Activated CD8-positive, alpha-beta memory T cell treated with anti-CD3 and anti-CD28 coated beads, Interleukin-2, amount 50 U/mL, for 24 hours (primary cell): Measurements from ENCODE around the gene FAR2.
"Not testable (repeated sequence)": the region's sequence is repeated elsewhere in the genome, so short reads cannot be mapped to it uniquely, and the experiment has no call there.

Source experiments
- DNase-seq: peaks from one replicate; pipeline ENCODE4 v3.0.0-alpha.2; 2020; ENCODE audit errors: extremely low read depth

FAR2 gene

GRCh38 chr12:29234552-29234951 lies 85.5 kb downstream of the FAR2 start:
- no peak for DNase-seq

- no peak for DNase-seq
Observed at GRCh38 chr12:29234965-29235626, 86.0 kb downstream of the FAR2 start.

DNA sequence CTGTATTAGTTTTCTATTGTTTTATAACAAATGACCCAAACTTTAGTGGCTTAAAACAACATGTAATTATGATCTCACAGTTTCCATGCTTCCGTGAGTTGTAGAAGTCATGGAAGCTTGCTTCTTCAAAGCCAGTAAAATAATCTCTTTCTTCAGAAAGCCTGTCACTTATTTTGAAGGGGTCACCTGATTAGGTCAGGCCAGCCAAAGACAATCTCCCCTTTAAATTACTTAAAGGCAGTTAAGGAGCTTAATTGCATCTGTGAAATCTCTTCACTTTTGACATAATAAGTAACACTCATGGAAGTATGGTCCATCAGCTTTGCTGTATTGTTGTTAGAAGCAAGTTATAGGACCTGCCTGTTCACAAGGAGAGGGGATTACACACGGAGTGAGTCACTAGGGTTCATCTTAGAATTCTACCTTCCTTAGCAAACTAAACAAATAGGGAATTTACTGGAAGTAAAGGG lies 89.8 kb downstream of the FAR2 start:
- DNase-seq = no peak

- no peak for DNase-seq
Observed at GRCh38 chr12:29239336-29239735, 90.3 kb downstream of the FAR2 start.

DNA sequence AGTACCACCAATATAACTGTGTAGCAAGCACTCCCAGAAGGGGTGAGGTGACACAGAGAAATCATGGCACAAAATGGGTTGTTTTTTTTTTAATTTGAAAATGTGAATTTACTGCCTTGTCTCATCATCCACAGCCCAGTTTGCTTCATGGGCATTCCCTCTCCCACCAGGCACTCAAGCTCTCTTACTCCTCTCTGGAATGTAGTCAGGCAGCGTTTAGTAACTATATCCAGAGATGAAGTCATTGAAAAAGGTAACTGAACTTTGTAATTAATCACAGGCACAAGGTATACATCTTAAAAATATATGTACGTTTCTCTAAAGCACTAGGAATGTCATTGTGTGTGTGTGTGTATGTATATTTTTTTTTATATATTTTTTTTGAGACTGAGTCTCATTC lies 91.4 kb downstream of the FAR2 start:
- no peak for DNase-seq

DNA sequence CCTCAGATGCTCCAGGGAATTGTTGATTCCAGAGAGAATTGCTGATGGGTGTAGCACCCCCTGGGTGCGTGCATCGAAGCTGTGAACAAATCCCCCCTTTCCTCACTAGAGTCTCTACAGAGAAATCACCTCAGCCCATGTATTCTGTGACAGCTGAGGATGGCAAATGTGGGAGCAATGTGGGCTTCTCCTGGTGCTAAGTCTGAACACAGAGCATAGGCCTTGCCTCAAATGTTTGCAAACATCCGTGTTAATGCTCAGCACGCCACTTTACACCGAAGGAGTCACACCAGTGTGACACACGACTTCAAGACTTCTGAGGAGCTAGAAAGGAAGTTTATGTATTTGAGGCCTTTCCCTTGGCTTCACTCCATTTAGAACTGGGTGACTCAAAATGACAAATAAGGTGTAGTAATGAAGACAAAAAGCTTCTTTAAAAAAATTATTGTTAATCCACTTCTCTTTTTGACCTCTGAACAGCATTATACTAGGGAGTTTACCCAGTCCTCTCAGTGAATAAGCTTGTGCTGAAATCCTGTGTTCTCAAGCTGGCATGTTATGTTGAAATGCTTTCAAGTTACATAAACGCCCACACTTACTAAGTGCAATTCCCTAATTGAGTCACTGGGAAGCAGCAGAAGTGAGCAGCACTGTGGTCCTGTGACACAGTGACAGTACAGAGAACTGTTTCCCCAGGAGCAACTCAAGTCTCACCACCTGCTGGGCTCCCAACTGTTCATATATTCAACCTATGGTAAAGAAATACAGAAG lies 92.9 kb downstream of the FAR2 start:
- no peak for DNase-seq

- DNase-seq = no peak
Observed at GRCh38 chr12:29242921-29243431, 93.9 kb downstream of the FAR2 start.

DNA sequence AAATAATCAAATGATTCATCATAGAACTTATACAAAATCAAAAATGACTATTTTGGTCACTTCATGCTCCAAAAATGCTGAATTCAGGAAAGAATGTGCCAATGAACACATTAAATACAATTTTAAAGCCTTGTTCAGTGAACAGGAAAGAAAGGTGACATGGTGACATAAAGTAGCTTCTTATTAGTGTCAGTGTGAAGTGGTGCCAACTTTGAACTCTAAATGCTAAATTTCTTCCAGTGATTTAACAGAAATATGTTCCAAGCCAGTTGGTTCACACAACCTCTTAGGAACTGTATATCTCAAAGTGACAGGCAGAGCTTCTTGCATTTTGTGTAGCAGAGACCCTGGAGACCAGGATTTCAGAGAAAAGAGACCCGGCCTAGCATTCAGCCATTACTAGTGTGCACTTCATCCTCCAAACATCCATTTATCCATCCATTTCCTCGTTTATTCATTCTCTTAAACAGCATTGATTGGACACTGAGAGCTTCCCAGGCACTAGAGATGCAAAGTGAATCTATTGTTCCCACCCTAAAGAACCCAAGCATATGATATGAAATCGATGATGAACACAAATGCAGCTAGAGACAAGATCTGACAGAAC lies 95.2 kb downstream of the FAR2 start:
- no peak for DNase-seq

DNA sequence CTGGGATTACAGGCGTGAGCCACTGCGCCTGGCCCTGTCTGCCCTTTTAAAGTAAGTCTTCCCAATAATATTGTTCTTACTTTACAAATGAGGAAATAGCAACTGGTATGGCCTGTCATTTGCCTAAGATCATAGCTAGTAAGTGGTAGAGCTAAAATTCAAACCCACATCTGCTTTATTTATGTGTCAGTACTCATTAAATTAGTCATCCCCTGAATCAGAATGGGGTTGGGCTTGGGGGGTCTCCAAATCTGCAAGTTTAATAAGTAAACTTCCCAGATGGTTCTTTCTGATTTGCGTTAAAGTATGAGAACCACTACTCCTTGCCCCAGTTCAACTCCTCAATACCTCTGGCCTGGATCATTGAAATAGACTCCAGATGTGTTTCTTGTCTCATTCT lies 96.2 kb downstream of the FAR2 start:
- DNase-seq = no peak

DNA sequence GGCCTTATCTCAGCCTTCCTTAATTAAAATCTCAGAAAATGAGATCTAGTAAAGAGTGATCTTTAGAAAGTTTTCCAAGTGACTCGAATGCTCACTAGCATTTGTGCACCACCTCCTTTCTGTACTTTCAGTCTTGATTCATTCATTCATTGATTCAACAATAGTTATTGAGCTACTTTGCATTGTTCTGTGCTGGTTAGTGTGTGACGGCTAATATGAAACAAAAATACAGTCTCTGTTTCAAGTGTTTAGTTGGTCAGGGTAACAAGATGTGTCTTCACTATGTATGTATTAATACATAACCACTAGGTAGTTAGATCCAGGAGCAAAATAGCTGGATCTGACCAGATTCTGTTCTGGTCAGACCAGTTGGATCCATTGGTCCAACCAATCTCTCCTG lies 100.9 kb downstream of the FAR2 start:
- DNase-seq = no peak

- no peak for DNase-seq
Observed at GRCh38 chr12:29253906-29254625, 105.0 kb downstream of the FAR2 start.

DNA sequence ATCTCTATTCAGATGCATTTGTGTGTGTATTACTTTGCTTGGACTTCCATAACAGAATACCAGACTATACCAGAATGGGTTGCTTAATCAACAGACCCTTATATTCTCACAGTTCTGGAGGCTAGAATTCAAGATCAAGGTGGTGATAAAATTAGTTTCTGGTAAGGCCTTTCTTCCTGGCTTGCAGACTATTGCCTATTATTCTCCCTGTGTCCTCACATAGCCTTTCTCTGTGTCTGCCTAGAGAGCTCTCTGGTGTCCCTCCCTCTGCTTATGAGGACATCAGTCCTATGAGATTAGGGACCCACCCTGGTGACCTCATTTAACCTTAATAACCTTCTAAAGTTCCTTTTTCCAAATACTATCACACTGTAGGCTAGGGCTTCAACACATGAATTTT lies 106.0 kb downstream of the FAR2 start:
- DNase-seq = no peak

- DNase-seq = no peak
Observed at GRCh38 chr12:29256598-29256997, 107.5 kb downstream of the FAR2 start.

DNA sequence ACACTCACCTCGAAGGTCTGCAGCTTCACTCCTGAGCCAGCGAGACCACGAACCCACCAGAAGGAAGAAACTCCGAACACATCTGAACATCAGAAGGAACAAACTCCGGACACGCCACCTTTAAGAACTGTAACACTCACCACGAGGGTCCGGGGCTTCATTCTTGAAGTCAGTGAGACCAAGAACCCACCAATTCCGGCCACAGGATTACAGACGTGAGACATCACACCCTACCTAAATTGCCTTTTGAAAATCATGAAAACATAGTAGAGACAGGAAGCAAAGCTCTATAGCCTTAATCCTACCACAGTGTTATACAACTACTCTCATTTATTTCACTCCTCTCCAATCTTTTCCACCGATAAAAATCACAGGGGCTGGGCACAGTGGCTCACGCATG lies 108.6 kb downstream of the FAR2 start:
- not testable (repeated sequence) for DNase-seq

GRCh38 chr12:29264424-29264823 lies 115.3 kb downstream of the FAR2 start:
- DNase-seq = no peak

DNA sequence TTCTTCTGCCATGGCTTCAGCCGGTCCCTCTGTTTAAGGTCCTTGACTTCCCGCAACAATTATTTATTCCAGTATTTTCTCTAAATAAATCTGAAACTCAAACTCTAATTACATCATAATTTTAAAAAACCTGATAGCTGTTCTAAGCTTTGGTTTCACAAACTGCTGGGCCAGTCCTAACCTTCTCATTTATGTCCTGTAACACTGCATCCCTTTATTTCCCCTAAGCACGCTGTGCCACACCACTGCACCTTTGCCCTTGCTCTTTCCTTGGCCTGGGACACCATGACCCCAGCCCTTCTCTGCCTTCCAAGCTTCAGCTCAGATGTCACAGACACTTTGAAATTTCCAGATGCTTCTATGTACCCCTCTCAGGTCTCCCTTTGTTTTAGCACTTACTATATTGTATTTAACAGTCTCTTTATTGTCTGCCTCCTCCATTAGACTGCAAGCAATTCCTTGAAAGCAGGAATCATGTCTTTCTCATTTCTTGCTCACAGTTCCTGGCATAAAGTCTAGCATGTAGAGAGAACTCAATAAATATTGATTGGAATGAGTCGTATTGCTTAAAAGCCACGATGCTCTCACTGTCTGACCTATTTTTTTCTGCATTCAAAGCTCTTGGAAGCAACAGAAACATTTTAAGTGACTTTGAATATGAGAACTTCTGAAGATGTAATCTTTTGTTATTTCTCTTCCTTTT lies 120.8 kb downstream of the FAR2 start:
- no peak for DNase-seq

DNA sequence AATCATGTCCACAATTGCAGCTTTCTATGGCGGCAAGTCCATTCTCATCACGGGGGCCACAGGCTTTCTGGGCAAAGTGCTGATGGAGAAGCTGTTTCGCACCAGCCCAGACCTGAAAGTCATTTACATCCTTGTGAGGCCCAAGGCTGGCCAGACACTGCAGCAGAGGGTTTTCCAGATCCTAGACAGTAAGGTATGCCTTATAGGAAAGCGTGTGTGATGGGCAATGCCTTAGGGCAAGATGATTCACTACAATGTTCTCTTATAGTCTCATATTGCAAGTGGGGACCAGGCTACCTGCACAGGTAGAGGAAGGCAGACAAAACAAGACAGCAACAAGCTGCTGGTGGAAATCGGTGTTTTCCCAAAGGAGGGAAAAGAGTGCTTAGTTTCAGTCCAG lies 121.4 kb downstream of the FAR2 start:
- DNase-seq = no peak

DNA sequence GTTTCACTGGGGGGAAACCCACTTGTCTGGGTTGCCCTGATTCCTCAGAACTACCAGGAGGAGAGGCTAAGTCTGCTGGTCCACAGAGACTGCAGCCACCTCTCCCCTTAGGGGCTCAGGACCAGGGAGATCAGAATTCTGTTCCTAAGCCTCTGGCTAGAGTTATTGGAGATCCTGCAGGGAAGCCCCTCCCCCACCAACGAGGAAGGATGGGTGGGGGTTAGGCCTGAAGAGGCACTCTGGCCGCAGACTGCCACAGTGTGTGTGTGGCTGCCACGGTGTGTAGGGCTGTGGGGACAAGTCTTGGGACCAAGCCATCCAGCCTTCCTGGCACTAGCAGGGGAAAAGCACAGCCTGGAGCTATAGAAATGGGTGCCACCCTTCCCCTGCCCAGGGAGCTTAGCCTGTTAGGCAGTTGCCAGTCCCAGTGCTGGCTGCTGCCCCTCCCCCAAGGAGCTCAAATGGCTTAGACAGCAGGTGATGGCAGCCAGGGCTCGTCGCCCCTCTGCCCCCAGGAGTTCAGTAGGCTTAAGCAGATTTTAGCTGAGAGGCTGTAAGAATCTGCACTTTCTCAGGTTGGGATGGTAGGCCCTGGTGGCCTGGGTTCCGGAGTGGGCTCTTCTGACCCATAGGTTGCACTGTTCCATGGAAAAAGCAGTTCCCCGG lies 124.2 kb downstream of the FAR2 start:
- no peak for DNase-seq

DNA sequence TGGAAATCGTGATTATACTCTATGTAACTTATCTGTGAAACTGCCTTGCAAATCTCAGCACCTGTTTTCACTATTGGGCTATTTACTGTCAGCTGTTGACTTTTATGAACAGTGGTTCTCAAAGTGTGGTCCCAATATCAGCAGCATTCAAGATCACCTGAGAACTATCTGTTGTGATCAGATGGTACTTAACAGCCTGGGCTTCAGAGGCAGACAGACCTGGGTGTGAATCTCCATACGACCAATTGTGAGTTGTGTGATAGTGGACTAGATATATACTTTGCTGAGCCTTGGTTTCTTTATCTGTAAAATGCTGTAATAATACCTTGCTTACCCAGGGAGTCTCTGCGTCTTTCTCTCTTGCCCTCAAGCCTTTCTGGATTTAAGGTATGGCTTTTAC lies 126.8 kb downstream of the FAR2 start:
- DNase-seq = no peak

- no peak for DNase-seq
Observed at GRCh38 chr12:29277231-29277630, 128.2 kb downstream of the FAR2 start.
